K562 (cell line): Measurements from ENCODE around the gene THSD8. TPM values are rescaled to one million over a fixed set of nuclear protein-coding genes. Genes with fewer than 3 reads are reported as not detected.

ENCODE experiments used
- ARID2 ChIP-seq: fragments of 450-650 bp; IDR thresholded peaks from 2 replicates; pipeline ENCODE4 v1.6.1; 2017; ENCODE audit warnings: antibody characterized with exemption, mild to moderate bottlenecking
- BRD9 ChIP-seq: fragments of 450-650 bp; IDR thresholded peaks from 2 replicates; pipeline ENCODE4 v1.6.1; 2018; ENCODE audit warnings: low read depth; ENCODE audit not compliant: partially characterized antibody
- CCNT2 ChIP-seq: IDR thresholded peaks from 2 replicates; pipeline ENCODE4 v1.6.1; 2011; ENCODE audit warnings: borderline replicate concordance, low read depth, mild to moderate bottlenecking, moderate library complexity, mixed read lengths, low read length; ENCODE audit not compliant: insufficient read length; ENCODE audit errors: extremely low read depth
- FOS ChIP-seq: IDR thresholded peaks from 3 replicates; pipeline ENCODE4 v1.6.1; 2011; ENCODE audit not compliant: insufficient read length; ENCODE audit errors: extremely low read depth
- FOSL1 ChIP-seq: fragments of 200-800 bp; sonication (Bioruptor generic); conservative IDR thresholded peaks from 2 replicates; pipeline ENCODE4 v1.6.1; 2016; ENCODE audit warnings: missing genetic modification characterization, missing compliant biosample characterization
- MTA3 ChIP-seq: fragments of 450-650 bp; formaldehyde crosslinking; IDR thresholded peaks from 2 replicates; pipeline ENCODE4 v1.6.1; 2017; ENCODE audit warnings: mild to moderate bottlenecking, borderline replicate concordance
- PHF8 ChIP-seq: fragments of 200-600 bp; sonication (generic); IDR thresholded peaks from 2 replicates; pipeline ENCODE4 v1.6.1; 2012; ENCODE audit warnings: mixed run types, mild to moderate bottlenecking, inconsistent platforms, low read length, moderate library complexity, borderline replicate concordance
- PURB ChIP-seq: sonication (generic); formaldehyde crosslinking; IDR thresholded peaks from 2 replicates; pipeline ENCODE4 v1.9.0; 2021; ENCODE audit warnings: low read depth, mild to moderate bottlenecking, missing genetic modification reagents
- RAD21 ChIP-seq, 2 experiments: fragments of 250-450 bp in 1 of 2; fragments of 450-650 bp in 1 of 2; sonication (Bioruptor Pico) in 1 of 2; formaldehyde crosslinking in 1 of 2; IDR thresholded peaks in 1 of 2; conservative IDR thresholded peaks in 1 of 2; 2 replicates each; pipeline versions ENCODE4 v1.4.0 to v1.8.0; 2020 to 2022; ENCODE audit warnings: mild to moderate bottlenecking in 2 of 2, moderate library complexity in 1 of 2
- SFPQ ChIP-seq: fragments of 200-400 bp; formaldehyde crosslinking; IDR thresholded peaks from 2 replicates; pipeline ENCODE4 v1.6.1; 2017; ENCODE audit warnings: mild to moderate bottlenecking, low read depth, low read length, moderate library complexity
- SLC30A9 ChIP-seq: fragments of 250-450 bp; sonication (Bioruptor Pico); IDR thresholded peaks from 2 replicates; pipeline ENCODE4 v1.8.0; 2022; ENCODE audit warnings: mild to moderate bottlenecking, moderate library complexity
- SMARCC2 ChIP-seq: fragments of 450-650 bp; IDR thresholded peaks from 2 replicates; pipeline ENCODE4 v1.6.1; 2017; ENCODE audit warnings: antibody characterized with exemption, moderate library complexity, mild to moderate bottlenecking, low read depth
- SUPT5H ChIP-seq: fragments of 450-650 bp; IDR thresholded peaks from 2 replicates; pipeline ENCODE4 v1.6.1; 2016
- TEAD4 ChIP-seq, 2 experiments: sonication (generic) in 1 of 2; formaldehyde crosslinking in 1 of 2; IDR thresholded peaks; 2 replicates each; pipeline versions ENCODE4 v1.6.1 to v1.8.0; 2012 to 2022; ENCODE audit warnings: borderline replicate concordance in 1 of 2, inconsistent platforms in 1 of 2, low read length in 1 of 2, mild to moderate bottlenecking in 1 of 2, missing genetic modification reagents in 1 of 2
- TRIM25 ChIP-seq: fragments of 450-650 bp; IDR thresholded peaks from 2 replicates; pipeline ENCODE4 v1.7.0; 2016; ENCODE audit warnings: borderline replicate concordance
- ZBTB8A ChIP-seq: fragments of 450-650 bp; IDR thresholded peaks from 2 replicates; pipeline ENCODE4 v1.6.1; 2018; ENCODE audit warnings: mild to moderate bottlenecking, moderate library complexity; ENCODE audit not compliant: partially characterized antibody
- ZNF212 ChIP-seq: fragments of 450-650 bp; formaldehyde crosslinking; IDR thresholded peaks from 2 replicates; pipeline ENCODE4 v1.4.0; 2020; ENCODE audit warnings: mild to moderate bottlenecking
- ZNF232 ChIP-seq: sonication (generic); formaldehyde crosslinking; IDR thresholded peaks from 2 replicates; pipeline ENCODE4 v1.8.0; 2022; ENCODE audit warnings: mild to moderate bottlenecking, missing genetic modification reagents
- ZNF316 ChIP-seq: fragments of 450-650 bp; IDR thresholded peaks from 2 replicates; pipeline ENCODE4 v1.6.1; 2016
- ZNF445 ChIP-seq: fragments of 250-450 bp; sonication (Bioruptor Pico); IDR thresholded peaks from 2 replicates; pipeline ENCODE4 v1.4.0; 2020; ENCODE audit warnings: low read depth, mild to moderate bottlenecking, moderate library complexity
- polyA plus RNA-seq, 8 experiments: library from polyadenylated mRNA; depleted of rRNA in 4 of 8; stranded (reverse) in 5 of 8; unstranded in 3 of 8; fragments of >200 nt; fragmentation: Nextera tagmentation in 2 of 8; fragmentation: Illumina TruSeq in 1 of 8; extraction: Ambion mirVana in 2 of 8; extraction: Trizol in 1 of 8; gene quantifications; 2 replicates each; pipeline versions ENCODE4 v1.2.1 to v1.2.3, GENCODE V29; 2011 to 2014; ENCODE audit warnings: inconsistent platforms in 1 of 8, missing spikeins in 1 of 8
- total RNA-seq, 7 experiments: library from RNA; depleted of rRNA in 6 of 7; stranded (reverse); fragments of >200 nt in 6 of 7; fragmentation: Illumina TruSeq in 2 of 7; extraction: Trizol in 2 of 7; gene quantifications; 2 replicates each; pipeline versions ENCODE4 v1.2.1 to v1.2.3, GENCODE V29; 2011 to 2021; ENCODE audit warnings: low replicate concordance in 1 of 7
- TF ChIP-seq, protein P1 (sequence below): sonication (generic); formaldehyde crosslinking; IDR thresholded peaks from 2 replicates; pipeline ENCODE4 v1.9.0; 2022; ENCODE audit warnings: mild to moderate bottlenecking, missing genetic modification reagents

The THSD8 gene
- total and polyA plus RNA-seq, 9 of the 15 experiments (the other 6 are each of a cell fraction or from before 2014, with no cell fraction given) = 8.4 to 42.4 (median 19.9) TPM; not detected in 2

- TF ChIP-seq BRD9 (no peak), CCNT2 (peak; percentile 24), FOS (no peak), TRIM25 (no peak), SUPT5H (no peak), SFPQ (no peak), ZNF445 (CRISPR knock-in tag) (no peak), FOSL1 (tag) (peak; percentile 78), ZNF212 (CRISPR knock-in tag) (no peak), ZBTB8A (no peak), TEAD4 (IDR thresholded peaks at IDR 0.05; ENCODE audit: low read length) (no peak), TEAD4 (CRISPR knock-in tag; IDR thresholded peaks at IDR 0.05; ENCODE audit: borderline replicate concordance) (no peak), ZNF316 (no peak), SMARCC2 (no peak), ARID2 (no peak), SLC30A9 (CRISPR knock-in tag) (no peak), MTA3 (no peak; the same call in 1 of the 2 replicates), PHF8 (peak; percentile 11; the same call in 1 of the 2 replicates), ZNF232 (CRISPR knock-in tag) (no peak), PURB (CRISPR knock-in tag) (no peak), RAD21 (CRISPR knock-in tag; conservative IDR thresholded peaks at IDR 0.05 in 1 of 2, IDR thresholded peaks at IDR 0.05 in 1 of 2) (0 out of 4 replicates have a peak, but pooled peaks of 1 of the 2 experiments have one; percentile 16)
- TF ChIP-seq, protein P1, sequence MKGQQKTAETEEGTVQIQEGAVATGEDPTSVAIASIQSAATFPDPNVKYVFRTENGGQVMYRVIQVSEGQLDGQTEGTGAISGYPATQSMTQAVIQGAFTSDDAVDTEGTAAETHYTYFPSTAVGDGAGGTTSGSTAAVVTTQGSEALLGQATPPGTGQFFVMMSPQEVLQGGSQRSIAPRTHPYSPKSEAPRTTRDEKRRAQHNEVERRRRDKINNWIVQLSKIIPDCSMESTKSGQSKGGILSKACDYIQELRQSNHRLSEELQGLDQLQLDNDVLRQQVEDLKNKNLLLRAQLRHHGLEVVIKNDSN (CRISPR knock-in tag) = peak; percentile 83
Observed at GRCh38 chr19:12825254-12826131, 23.6 kb downstream of the THSD8 start (continued).
